Gastrocnemius medialis (tissue), 4 donors: ENCODE measurements around the gene KPNA2. TPM values are rescaled to one million over a fixed set of nuclear protein-coding genes. Genes with fewer than 3 reads are reported as not detected.

ENCODE experiments used
- ATAC-seq, 2 donors: fragments of 150-250 bp; one replicate each; pipeline ENCODE4 v1.9.1; 2016
- DNase-seq, 2 donors: peaks; one replicate each; pipeline ENCODE4 v3.0.0-alpha.2; 2019
- H3K27ac ChIP-seq, 4 donors: fragments of 200-600 bp; sonication (generic); 1 replicate in 1 of 4; 2 replicates in 3 of 4; pipeline ENCODE4 v1.5.1; 2016 to 2018; ENCODE audit warnings: mild to moderate bottlenecking in 2 of 4, moderate library complexity in 1 of 4
- H3K27me3 ChIP-seq, 3 donors: fragments of 200-600 bp; sonication (generic) in 2 of 3; 1 replicate in 1 of 3; 2 replicates in 2 of 3; pipeline versions ENCODE4 v1.5.1 to v1.6.0; 2016 to 2019; ENCODE audit warnings: mild to moderate bottlenecking in 1 of 3, moderate library complexity in 1 of 3
- H3K36me3 ChIP-seq, 2 donors: fragments of 200-600 bp; sonication (generic) in 1 of 2; one replicate each; pipeline ENCODE4 v1.5.1; 2017 to 2018
- H3K4me1 ChIP-seq, 2 donors: fragments of 200-600 bp; sonication (generic) in 1 of 2; one replicate each; pipeline ENCODE4 v1.5.1; 2016 to 2017; ENCODE audit warnings: mild to moderate bottlenecking in 2 of 2
- H3K4me3 ChIP-seq, 4 donors: fragments of 200-600 bp; sonication (generic) in 3 of 4; 1 replicate in 1 of 4; 2 replicates in 3 of 4; pipeline ENCODE4 v1.5.1; 2016 to 2019; ENCODE audit warnings: mild to moderate bottlenecking in 2 of 4
- H3K9me3 ChIP-seq, 3 donors: fragments of 200-600 bp; sonication (generic) in 2 of 3; 1 replicate in 1 of 3; 2 replicates in 2 of 3; pipeline ENCODE4 v1.5.1; 2016 to 2019
- POLR2A ChIP-seq, 2 donors: fragments of 450-650 bp; IDR thresholded peaks; one replicate each; pipeline ENCODE4 v1.6.1; 2017; ENCODE audit warnings: antibody characterized with exemption in 2 of 2, mild to moderate bottlenecking in 2 of 2, moderate library complexity in 2 of 2
- in situ Hi-C, 4 donors: fragments of 200-750 bp; cut with MboI; loops; one replicate each; pipeline versions ENCODE4 v1.15.0 to v1.8.0; 2017; ENCODE audit warnings: low sequenced_read_pairs in 4 of 4
- intact Hi-C: fragments of 100-400 bp; cut with DNase I; formaldehyde crosslinking; loops from one replicate; pipeline ENCODE4 v1.15.1; 2023; ENCODE audit warnings: low total_unique reads
- total RNA-seq, 4 donors: library from RNA; depleted of rRNA; stranded (reverse); fragments of >200 nt; gene quantifications; one replicate each; pipeline versions ENCODE4 v1.1.0 to v1.2.3, GENCODE V29; 2016
- TF ChIP-seq, protein P1 (sequence below), 5 experiments: fragments of 450-650 bp in 3 of 5; fragments of 200-600 bp in 2 of 5; sonication (generic) in 2 of 5; IDR thresholded peaks in 4 of 5; conservative IDR thresholded peaks in 1 of 5; 1 replicate in 4 of 5; 2 replicates in 1 of 5; pipeline ENCODE4 v1.5.1; 2016 to 2019; ENCODE audit warnings: antibody characterized with exemption in 5 of 5, mild to moderate bottlenecking in 3 of 5, moderate library complexity in 3 of 5

KPNA2 gene
- total RNA-seq, 4 donors from 2014 or later: 14.5 to 23.3 (median 19.3) TPM

DNA sequence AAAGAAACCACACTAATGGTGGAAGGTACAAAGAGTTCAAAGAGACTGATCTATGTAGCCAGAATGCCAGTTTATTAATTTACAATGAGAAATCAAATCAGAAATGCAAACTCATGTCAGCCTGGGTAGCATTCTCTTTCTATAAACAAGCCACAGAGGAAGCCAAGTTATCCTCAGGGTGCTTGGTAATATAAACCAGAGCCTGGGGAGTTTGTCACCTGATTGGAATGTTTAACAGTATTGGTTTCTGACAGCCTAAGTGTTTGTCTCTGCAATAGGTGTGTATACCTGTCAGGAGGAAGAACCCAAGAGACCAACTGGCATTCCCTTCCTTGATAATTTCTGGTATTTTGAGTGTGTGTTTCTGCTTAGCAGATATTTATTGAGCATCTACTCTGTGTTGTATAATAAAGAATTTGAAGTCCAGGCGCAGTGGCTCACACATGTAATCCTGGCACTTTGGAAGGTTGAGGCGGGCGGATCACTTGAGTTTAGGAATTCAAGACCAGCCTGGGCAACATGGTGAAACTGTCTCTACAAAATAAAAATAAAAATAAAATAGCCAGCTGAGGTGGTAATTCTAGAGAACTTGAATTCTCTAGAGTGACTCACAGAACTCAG lies 36.1 kb upstream of the KPNA2 start:
- Histone ChIP-seq H3K36me3 (no peaks in the 10 kb centered on the region), H3K4me3 (no peak overlapping the region), H3K27me3 (no peaks in the 10 kb centered on the region), H3K4me1 (peaks cover 6 to 9% of the 10 kb centered on the region in 2 donors), H3K9me3 (no peaks in the 10 kb centered on the region), H3K27ac (no peak overlapping the region)
- DNase-seq (no peak), ATAC-seq (no peak)
- TF ChIP-seq POLR2A (IDR thresholded peaks at IDR 0.05): no peak
- TF ChIP-seq, protein P1, sequence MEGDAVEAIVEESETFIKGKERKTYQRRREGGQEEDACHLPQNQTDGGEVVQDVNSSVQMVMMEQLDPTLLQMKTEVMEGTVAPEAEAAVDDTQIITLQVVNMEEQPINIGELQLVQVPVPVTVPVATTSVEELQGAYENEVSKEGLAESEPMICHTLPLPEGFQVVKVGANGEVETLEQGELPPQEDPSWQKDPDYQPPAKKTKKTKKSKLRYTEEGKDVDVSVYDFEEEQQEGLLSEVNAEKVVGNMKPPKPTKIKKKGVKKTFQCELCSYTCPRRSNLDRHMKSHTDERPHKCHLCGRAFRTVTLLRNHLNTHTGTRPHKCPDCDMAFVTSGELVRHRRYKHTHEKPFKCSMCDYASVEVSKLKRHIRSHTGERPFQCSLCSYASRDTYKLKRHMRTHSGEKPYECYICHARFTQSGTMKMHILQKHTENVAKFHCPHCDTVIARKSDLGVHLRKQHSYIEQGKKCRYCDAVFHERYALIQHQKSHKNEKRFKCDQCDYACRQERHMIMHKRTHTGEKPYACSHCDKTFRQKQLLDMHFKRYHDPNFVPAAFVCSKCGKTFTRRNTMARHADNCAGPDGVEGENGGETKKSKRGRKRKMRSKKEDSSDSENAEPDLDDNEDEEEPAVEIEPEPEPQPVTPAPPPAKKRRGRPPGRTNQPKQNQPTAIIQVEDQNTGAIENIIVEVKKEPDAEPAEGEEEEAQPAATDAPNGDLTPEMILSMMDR (IDR thresholded peaks at IDR 0.05 in 4 of 5, conservative IDR thresholded peaks at IDR 0.05 in 1 of 5): no peak
- in situ Hi-C loops (no loop called here), intact Hi-C loops (no loop called here)

- TF ChIP-seq POLR2A (IDR thresholded peaks at IDR 0.05): no peak
- TF ChIP-seq, protein P1 (IDR thresholded peaks at IDR 0.05 in 4 of 5, conservative IDR thresholded peaks at IDR 0.05 in 1 of 5): no peak
- H3K27ac ChIP-seq: no peak overlapping the region
- in situ Hi-C loops (loop anchor here in 1 of 4 donors (25.0 kb wide), 1 partner anchor 92 kb away; no protein-coding TSS in a partner anchor), intact Hi-C loops (no loop called here)
- DNase-seq (no peak), ATAC-seq (no peak)
- no peaks in the 10 kb centered on the region for H3K36me3 ChIP-seq
- no peaks in the 10 kb centered on the region for H3K4me1 ChIP-seq
- H3K27me3 ChIP-seq: no peaks in the 10 kb centered on the region
- no peaks in the 10 kb centered on the region for H3K9me3 ChIP-seq
- H3K4me3 ChIP-seq: no peak overlapping the region
Observed at GRCh38 chr17:68004201-68004600, 31.3 kb upstream of the KPNA2 start.

DNA sequence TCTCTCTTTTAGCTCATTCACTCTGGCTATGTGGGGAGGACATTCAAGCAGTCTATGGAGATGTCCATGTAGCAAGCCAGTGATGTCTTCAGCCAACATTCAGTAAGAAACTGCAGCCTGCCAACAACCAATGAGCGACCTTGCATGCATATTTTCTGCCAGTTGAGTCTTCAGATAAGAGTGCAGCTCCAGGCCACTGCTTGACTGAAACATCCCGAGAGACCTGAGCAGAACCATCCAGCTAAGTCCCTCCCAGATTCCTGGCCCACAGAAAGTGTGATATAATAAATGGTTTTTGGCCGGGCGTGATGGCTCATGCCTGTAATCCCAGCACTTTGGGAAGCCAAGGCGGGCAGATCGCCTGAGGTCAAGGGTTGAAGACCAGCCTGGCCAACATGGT lies 28.7 kb upstream of the KPNA2 start:
- in situ Hi-C loops: loop anchor here in 1 of 4 donors (25.0 kb wide), 1 partner anchor 94 kb away; no protein-coding TSS in a partner anchor
- H3K36me3 ChIP-seq: no peaks in the 10 kb centered on the region
- intact Hi-C loops: no loop called here
- ATAC-seq (no peak), DNase-seq (no peak)
- H3K9me3 ChIP-seq: no peaks in the 10 kb centered on the region
- TF ChIP-seq, protein P1 (IDR thresholded peaks at IDR 0.05 in 4 of 5, conservative IDR thresholded peaks at IDR 0.05 in 1 of 5): no peak
- TF ChIP-seq POLR2A (IDR thresholded peaks at IDR 0.05): no peak
- H3K27me3 ChIP-seq: no peaks in the 10 kb centered on the region
- H3K4me1 ChIP-seq: no peaks in the 10 kb centered on the region
- no peak overlapping the region for H3K4me3 ChIP-seq
- no peak overlapping the region for H3K27ac ChIP-seq

GRCh38 chr17:68011199-68011665 lies 24.3 kb upstream of the KPNA2 start:
- intact Hi-C loops: loop anchor here (5.0 kb wide), 1 partner anchor 49 kb away; no protein-coding TSS in a partner anchor
- Histone ChIP-seq H3K27me3 (no peaks in the 10 kb centered on the region), H3K27ac (no peak overlapping the region), H3K36me3 (no peaks in the 10 kb centered on the region), H3K4me3 (no peak overlapping the region), H3K9me3 (no peaks in the 10 kb centered on the region), H3K4me1 (no peaks in the 10 kb centered on the region)
- no peak for TF ChIP-seq POLR2A (IDR thresholded peaks at IDR 0.05)
- TF ChIP-seq, protein P1 (IDR thresholded peaks at IDR 0.05 in 4 of 5, conservative IDR thresholded peaks at IDR 0.05 in 1 of 5): peak in 4 of 5 experiments; percentile 53 to 70 (median 62)
- in situ Hi-C loops: loop anchor here in 1 of 4 donors (25.0 kb wide), 1 partner anchor 99 kb away; no protein-coding TSS in a partner anchor
- ATAC-seq (peak; percentile 54 to 82), DNase-seq (peak in 1 of 2 donors; percentile 28)
